HL-60 (cell line): Measurements from ENCODE around the gene PIK3C2B.

ENCODE experiments used
- POLR2AphosphoS5 ChIP-seq: IDR thresholded peaks from 2 replicates; pipeline ENCODE4 v1.6.1; 2012; ENCODE audit warnings: low read depth
- TF ChIP-seq, protein P1 (sequence below): IDR thresholded peaks from 2 replicates; pipeline ENCODE4 v1.6.1; 2012; ENCODE audit warnings: low read depth; ENCODE audit not compliant: insufficient replicate concordance
- TF ChIP-seq, protein P2 (sequence below): IDR thresholded peaks from one replicate; pipeline ENCODE4 v1.5.1; 2011; ENCODE audit warnings: low read length, control low read depth, inconsistent platforms; ENCODE audit not compliant: insufficient read depth

DNA sequence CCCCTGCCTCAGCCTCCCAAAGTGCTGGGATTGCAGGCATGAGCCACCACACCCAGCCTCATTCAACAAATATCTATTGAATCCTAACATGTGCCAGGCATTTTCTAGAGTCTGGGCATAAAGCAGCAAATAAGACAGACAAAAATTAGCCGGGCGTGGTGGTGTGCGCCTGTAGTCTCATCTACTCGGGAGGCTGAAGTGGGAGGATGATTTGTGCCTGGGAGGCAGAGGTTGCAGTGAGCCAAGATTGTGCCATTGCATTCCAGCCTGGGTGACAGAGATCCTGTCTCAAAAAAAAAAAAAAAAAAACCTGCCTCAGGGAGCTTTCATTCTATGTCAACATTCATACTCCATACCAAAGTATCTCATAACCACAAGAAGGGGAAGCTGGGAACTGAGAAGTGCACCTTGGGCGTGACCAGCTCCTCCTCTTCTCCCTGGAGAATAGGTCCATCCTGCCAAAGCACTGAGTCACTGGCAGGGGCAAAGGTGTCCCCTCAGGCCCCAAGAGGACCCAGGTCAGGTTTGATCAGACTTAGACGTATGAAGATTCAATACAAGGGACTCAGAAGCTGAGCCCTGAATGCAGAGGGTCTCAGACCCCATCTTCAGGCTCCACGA lies 46.2 kb downstream of the PIK3C2B start:
- TF ChIP-seq, protein P1, sequence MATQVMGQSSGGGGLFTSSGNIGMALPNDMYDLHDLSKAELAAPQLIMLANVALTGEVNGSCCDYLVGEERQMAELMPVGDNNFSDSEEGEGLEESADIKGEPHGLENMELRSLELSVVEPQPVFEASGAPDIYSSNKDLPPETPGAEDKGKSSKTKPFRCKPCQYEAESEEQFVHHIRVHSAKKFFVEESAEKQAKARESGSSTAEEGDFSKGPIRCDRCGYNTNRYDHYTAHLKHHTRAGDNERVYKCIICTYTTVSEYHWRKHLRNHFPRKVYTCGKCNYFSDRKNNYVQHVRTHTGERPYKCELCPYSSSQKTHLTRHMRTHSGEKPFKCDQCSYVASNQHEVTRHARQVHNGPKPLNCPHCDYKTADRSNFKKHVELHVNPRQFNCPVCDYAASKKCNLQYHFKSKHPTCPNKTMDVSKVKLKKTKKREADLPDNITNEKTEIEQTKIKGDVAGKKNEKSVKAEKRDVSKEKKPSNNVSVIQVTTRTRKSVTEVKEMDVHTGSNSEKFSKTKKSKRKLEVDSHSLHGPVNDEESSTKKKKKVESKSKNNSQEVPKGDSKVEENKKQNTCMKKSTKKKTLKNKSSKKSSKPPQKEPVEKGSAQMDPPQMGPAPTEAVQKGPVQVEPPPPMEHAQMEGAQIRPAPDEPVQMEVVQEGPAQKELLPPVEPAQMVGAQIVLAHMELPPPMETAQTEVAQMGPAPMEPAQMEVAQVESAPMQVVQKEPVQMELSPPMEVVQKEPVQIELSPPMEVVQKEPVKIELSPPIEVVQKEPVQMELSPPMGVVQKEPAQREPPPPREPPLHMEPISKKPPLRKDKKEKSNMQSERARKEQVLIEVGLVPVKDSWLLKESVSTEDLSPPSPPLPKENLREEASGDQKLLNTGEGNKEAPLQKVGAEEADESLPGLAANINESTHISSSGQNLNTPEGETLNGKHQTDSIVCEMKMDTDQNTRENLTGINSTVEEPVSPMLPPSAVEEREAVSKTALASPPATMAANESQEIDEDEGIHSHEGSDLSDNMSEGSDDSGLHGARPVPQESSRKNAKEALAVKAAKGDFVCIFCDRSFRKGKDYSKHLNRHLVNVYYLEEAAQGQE = no peak
- TF ChIP-seq, protein P2, sequence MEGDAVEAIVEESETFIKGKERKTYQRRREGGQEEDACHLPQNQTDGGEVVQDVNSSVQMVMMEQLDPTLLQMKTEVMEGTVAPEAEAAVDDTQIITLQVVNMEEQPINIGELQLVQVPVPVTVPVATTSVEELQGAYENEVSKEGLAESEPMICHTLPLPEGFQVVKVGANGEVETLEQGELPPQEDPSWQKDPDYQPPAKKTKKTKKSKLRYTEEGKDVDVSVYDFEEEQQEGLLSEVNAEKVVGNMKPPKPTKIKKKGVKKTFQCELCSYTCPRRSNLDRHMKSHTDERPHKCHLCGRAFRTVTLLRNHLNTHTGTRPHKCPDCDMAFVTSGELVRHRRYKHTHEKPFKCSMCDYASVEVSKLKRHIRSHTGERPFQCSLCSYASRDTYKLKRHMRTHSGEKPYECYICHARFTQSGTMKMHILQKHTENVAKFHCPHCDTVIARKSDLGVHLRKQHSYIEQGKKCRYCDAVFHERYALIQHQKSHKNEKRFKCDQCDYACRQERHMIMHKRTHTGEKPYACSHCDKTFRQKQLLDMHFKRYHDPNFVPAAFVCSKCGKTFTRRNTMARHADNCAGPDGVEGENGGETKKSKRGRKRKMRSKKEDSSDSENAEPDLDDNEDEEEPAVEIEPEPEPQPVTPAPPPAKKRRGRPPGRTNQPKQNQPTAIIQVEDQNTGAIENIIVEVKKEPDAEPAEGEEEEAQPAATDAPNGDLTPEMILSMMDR = no peak
- no peak for TF ChIP-seq POLR2AphosphoS5
